ENCODE measurements around the gene UBN2.
"Not testable (repeated sequence)": the region's sequence is repeated elsewhere in the genome, so short reads cannot be mapped to it uniquely, and the experiment has no call there.

The UBN2 gene

GRCh38 chr7:139304517-139304916 is 73.5 kb downstream of the UBN2 start:
- no peak for DNase-seq

- no peak for DNase-seq
Measured at GRCh38 chr7:139317939-139318505, 87.0 kb downstream of the UBN2 start.

GRCh38 chr7:139321071-139321745 is 90.2 kb downstream of the UBN2 start:
- no peak for DNase-seq

GRCh38 chr7:139324709-139325108 is 93.7 kb downstream of the UBN2 start:
- DNase-seq = not testable (repeated sequence)

DNA sequence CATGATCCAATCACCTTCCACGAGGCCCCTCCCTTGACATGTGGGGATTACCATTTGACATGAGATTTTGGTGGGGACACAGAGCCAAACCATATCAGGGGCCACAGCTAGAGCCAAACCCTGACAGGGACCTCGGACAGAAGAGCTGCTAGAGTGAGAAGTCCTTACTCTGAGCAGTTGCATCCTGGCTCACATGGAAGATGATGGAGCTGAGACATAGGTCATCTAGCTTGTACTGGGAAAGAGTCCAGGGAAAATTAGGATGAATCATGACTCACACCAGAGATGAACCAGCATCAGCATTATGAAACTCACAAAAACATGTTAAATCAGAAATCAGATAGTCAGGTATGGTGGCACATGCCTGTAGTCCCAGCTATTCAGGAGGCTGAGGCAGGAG is 97.3 kb downstream of the UBN2 start:
- DNase-seq = no peak

- no peak for DNase-seq
Measured at GRCh38 chr7:139329119-139329518, 98.1 kb downstream of the UBN2 start.

DNA sequence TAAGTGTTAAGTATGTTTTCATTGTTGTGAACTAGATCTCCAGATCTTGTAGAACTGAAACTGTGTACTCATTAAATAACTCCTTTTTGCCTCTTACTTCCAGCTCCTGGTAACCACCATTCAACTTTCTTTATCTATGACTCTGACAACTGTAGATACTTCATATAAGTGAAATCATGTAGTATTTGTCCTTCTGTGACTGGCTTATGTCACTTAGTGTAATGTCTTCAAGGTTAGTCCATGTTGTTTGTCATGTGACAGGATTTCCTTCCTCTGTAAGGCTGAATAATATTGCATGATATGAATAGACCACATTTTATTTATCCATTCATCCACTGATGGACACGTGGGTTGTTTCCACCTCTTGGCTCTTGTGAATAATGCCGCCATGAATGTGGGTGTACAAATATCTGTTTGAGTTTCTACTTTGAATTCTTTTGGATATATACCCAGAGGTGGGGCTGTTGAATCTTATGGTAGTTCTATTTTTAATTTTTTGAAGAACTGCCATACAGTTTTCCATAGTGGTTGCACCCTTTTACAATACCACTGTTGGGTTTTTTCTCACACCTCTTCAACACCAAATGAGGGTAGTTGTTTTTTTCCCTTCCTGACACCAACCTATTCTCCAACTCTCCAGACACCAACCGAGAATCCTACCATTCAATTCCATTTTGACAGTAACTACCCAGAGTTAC is 99.4 kb downstream of the UBN2 start:
- no peak for DNase-seq

DNA sequence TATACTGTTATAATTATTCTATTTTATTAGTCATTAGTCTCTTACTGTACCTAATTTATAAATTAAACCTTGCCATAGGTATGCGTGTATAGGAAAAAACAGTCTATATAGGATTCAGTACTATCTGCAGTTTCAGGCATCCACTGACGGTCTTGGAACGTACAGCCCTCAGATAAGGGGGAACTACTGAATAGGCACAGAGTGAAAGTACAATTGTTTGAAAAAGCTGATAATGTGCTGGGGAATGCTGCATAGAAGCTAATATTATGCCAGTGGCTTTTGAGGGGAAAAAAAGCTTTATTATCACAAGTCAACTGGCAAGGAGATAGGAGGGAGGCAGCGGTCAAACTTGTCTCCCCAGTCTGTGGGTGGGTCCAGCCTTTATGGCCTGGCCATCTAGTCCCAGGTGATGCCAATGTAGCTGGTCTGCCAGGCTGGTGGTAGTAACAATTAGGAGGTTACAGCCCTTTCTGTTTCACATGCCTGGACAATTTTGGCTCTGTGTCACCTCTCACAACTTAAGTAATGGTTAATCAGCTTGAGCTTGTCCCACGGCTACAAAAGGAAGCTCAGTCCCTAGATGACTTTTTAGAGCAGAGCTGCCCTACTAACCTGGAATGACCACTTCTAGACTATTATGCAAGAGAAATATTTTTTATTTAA is 101.8 kb downstream of the UBN2 start:
- DNase-seq = no peak

DNA sequence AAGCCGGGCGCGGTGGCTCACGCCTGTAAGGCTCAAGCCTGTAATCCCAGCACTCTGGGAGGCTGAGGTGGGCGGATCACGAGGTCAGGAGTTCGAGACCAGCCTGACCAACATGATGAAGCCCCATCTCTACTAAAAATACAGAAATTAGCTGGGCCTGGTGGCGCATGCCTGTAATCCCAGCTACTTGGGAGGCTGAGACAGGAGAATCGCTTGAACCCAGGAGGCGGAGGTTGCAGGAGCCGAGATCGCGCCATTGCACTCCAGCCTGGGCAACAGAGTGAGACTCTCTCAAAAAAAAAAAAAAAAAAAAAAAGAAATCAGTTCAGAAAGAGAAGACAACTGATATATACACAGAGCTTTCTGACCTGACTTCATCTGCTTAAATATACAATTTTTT is 102.4 kb downstream of the UBN2 start:
- not testable (repeated sequence) for DNase-seq

GRCh38 chr7:139334399-139335150 is 103.5 kb downstream of the UBN2 start:
- DNase-seq = no peak

GRCh38 chr7:139339025-139339424 is 108.0 kb downstream of the UBN2 start:
- DNase-seq = no peak

GRCh38 chr7:139339698-139340036 is 108.6 kb downstream of the UBN2 start:
- no peak for DNase-seq

DNA sequence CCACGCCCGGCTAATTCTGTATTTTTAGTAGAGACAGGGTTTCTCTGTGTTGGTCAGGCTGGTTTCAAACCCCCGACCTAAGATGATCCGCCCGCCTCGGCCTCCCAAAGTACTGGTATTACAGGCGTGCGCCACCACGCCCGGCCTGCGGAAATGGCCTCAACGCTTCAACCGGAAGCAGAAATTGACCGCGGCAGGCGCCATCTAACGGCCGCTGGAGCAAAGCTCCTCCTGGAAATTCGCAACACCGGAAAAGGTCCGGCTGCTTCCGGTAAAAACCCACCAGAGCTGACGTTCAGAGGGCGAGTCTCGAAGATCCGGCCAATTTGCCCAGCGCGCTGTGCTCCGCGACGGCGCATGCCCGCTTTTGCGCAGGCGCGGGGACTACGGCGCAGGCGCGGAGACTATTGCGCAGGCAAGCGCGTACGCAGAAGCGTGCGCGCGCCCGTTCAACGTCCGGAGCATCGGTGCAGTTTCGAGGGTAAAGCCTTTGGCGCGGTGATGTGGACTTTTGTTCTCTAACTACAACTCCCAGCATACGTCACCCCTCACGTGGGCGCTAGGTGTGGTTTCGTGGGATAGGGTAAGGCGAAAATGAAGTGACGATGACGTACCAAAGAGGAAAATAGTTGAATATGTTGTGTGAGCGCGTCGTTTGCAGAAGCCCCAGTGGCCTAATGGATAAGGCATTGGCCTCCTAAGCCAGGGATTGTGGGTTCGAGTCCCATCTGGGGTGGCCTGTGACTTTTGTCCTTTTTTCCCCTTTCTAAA is 109.2 kb downstream of the UBN2 start:
- peak; percentile 100 for DNase-seq

- DNase-seq = no peak
Measured at GRCh38 chr7:139340808-139341057, 109.7 kb downstream of the UBN2 start.

DNA sequence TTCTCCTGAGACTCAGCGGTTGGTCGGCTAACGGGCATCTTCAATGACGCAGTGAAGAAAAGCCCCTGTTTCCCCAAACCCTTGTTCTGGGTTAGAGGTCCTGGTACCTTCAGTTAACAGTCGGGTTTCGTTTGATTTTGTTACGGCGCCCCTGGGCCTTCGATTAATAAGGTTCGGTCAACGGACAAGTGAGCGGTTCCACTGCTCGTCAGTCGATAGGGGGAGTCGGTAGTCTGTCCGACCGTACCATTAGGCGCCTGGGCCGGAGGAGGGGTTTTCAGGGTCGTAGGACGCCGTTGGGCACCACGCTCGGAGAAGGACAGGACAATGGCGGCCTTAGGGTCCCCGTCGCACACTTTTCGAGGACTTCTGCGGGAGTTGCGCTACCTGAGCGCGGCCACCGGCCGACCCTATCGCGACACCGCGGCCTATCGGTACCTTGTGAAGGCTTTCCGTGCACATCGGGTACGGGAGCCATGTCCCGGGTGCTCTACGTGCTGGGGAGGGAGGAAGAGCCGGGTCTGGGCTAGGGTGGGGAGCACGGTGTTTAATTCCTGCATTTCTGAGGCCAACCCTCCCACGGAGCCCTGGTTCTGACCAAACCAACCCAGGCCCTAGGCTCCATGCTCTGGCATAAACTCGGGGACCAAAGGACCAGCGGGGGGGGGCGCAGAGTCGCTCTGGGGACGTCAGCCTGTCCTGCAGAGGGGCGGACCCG is 110.2 kb downstream of the UBN2 start, which contains the start of gene FMC1:
TSS of gene FMC1 (plus strand) at position 280 of the 718 bp plus-strand sequence. CDS start at position 328, 48 bp downstream.
- peak; percentile 89 for DNase-seq

DNA sequence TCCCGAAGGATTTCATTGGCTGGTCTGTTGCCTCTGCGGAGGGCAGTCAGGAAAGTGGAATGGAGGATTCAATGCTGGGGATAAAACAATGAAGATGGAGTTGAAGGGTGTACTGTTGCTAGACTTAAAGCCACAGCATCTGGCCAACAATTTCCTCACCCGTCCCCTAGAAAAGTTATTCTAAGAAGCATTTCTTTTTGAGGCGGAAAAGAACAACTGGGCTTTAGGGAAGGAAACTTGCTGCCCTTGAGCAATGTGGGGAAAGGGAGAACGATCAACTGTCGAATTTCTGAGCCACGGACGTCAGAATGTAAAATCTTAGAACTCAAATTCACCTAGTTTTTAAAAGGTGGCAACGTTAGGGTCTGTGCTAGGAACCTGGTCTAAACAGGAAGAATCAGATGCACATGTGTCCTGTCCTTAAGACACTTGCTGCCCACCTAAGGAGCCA is 110.8 kb downstream of the UBN2 start:
- no peak for DNase-seq

DNA sequence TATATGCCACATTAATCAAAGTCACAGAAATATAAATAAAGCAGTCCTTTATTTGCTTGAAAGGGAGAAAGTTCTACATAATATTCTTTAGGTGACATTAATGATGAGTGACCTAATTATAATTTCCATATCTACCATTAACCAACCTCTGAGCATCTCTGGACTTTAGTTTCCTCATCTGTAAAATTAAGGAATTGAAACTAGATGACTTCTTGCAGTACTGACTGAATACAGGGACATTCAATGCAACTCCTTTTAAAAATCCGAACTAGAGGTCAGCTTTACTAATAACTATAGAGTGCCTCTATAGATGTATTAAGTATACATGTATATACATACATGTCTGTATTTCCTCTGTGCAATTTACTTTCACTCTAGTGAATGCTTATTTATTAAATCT is 114.0 kb downstream of the UBN2 start:
- DNase-seq = no peak

GRCh38 chr7:139351027-139351426 is 120.0 kb downstream of the UBN2 start:
- DNase-seq = no peak

- no peak for DNase-seq
Measured at GRCh38 chr7:139354729-139355128, 123.7 kb downstream of the UBN2 start.

DNA sequence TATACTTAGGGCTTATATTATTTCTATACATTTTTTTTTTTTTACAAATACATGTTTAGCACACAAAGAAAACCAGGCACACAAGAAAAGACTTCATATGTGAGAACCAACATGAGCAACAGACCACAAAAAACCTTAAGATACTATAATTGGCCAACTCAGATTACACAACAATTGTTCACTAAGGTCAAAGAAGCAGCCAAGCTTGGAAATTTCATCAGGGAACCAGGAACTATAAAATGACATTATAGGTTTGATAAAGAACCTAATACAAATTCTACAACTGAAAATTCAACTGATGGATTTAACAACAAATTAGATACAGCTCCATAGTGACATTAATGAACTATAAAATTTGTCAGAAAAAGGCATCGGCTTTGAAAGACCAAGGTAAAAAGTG is 124.3 kb downstream of the UBN2 start:
- DNase-seq = no peak
